ENCODE data around the gene AHRR.

DNA sequence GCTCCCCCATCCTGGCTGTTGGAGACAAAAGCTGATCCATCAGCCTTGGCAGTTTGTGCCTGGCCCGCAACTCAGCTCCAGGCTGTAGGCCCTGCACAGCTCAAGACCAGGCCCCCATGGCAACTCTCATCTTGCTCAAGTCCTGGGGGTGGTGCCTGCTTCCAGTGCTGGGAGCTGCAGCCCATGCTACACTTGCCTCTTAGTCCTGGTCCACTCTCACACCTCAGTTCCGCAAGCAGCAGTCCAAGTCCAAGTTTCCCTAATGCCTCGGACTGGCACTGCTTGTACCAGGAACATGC lies 14.2 kb downstream of the AHRR start:
- TF ChIP-seq, protein P1, sequence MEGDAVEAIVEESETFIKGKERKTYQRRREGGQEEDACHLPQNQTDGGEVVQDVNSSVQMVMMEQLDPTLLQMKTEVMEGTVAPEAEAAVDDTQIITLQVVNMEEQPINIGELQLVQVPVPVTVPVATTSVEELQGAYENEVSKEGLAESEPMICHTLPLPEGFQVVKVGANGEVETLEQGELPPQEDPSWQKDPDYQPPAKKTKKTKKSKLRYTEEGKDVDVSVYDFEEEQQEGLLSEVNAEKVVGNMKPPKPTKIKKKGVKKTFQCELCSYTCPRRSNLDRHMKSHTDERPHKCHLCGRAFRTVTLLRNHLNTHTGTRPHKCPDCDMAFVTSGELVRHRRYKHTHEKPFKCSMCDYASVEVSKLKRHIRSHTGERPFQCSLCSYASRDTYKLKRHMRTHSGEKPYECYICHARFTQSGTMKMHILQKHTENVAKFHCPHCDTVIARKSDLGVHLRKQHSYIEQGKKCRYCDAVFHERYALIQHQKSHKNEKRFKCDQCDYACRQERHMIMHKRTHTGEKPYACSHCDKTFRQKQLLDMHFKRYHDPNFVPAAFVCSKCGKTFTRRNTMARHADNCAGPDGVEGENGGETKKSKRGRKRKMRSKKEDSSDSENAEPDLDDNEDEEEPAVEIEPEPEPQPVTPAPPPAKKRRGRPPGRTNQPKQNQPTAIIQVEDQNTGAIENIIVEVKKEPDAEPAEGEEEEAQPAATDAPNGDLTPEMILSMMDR (IDR thresholded peaks at IDR 0.05): no peak
- TF ChIP-seq POLR2A (IDR thresholded peaks at IDR 0.05): no peak
